NCI-H774 (cell line): Measurements from ENCODE around the gene PIM2.

Experiments
- DNase-seq: peaks from one replicate; lab custom pipeline; 2025; lab: John Stamatoyannopoulos, UW

PIM2 gene

DNA sequence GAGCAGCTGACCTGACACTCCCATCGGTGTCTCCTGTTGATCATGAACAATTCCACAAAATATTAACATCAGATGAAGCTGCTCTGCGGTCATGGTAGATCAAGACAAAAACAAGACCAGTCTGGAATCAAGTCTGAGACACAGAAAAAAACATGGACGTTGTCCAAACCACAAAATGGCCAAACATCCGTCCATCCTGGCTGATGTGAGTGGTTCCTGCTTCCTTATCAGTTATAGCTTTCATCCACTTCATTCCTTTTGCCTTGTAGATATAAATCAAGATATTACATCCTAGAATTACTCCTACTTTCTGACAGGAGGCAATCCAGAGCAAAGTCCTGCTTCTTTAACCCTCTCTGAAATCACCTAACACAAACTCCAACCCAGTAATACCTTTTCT, 54.6 kb downstream of the PIM2 start:
- no peak for DNase-seq
